Upper lobe of left lung (tissue), 4 donors: ENCODE results near the gene TCF7L1.

ENCODE experiments used
- POLR2A ChIP-seq, 4 donors: fragments of 450-650 bp; IDR thresholded peaks; one replicate each; pipeline ENCODE4 v1.5.1; 2016 to 2017; ENCODE audit warnings: antibody characterized with exemption in 4 of 4, mild to moderate bottlenecking in 2 of 4
- POLR2AphosphoS5 ChIP-seq, 2 donors: sonication (generic); formaldehyde crosslinking; IDR thresholded peaks; one replicate each; pipeline ENCODE4 v1.5.1; 2017; ENCODE audit warnings: antibody characterized with exemption in 2 of 2
- TF ChIP-seq, protein P1 (sequence below), 6 experiments: fragments of 450-650 bp in 4 of 6; fragments of 200-600 bp in 2 of 6; sonication (generic) in 2 of 6; IDR thresholded peaks; one replicate each; pipeline ENCODE4 v1.5.1; 2016 to 2019; ENCODE audit warnings: antibody characterized with exemption in 6 of 6

DNA sequence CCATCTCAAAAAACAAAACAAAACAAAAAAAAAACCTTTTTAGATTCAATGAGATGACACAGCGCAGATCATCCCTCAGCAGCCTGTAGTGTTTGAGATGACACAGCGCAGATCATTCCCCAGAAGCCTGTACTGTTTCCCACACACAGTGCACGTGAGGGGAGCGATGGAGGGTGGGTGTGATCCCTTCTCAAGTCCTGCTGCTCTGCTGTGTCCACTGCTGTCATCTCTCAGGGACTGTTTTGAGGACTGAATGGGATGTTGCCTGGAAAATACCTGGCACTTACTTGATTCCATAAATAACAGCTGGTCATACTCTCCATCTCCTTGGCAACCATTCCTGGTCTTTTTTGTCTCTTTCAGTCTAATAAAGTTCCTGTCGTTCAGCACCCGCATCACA, 168.9 kb downstream of the TCF7L1 start:
- TF ChIP-seq POLR2AphosphoS5 (IDR thresholded peaks at IDR 0.05) = no peak
- TF ChIP-seq, protein P1, sequence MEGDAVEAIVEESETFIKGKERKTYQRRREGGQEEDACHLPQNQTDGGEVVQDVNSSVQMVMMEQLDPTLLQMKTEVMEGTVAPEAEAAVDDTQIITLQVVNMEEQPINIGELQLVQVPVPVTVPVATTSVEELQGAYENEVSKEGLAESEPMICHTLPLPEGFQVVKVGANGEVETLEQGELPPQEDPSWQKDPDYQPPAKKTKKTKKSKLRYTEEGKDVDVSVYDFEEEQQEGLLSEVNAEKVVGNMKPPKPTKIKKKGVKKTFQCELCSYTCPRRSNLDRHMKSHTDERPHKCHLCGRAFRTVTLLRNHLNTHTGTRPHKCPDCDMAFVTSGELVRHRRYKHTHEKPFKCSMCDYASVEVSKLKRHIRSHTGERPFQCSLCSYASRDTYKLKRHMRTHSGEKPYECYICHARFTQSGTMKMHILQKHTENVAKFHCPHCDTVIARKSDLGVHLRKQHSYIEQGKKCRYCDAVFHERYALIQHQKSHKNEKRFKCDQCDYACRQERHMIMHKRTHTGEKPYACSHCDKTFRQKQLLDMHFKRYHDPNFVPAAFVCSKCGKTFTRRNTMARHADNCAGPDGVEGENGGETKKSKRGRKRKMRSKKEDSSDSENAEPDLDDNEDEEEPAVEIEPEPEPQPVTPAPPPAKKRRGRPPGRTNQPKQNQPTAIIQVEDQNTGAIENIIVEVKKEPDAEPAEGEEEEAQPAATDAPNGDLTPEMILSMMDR (IDR thresholded peaks at IDR 0.05) = no peak
- TF ChIP-seq POLR2A (IDR thresholded peaks at IDR 0.05) = no peak
